Vagina (tissue), 2 donors: ENCODE results near the gene TEX19.

Experiments
- POLR2A ChIP-seq, 2 donors: fragments of 450-650 bp; IDR thresholded peaks; one replicate each; pipeline ENCODE4 v1.6.1; 2017; ENCODE audit warnings: antibody characterized with exemption in 2 of 2, mild to moderate bottlenecking in 2 of 2, moderate library complexity in 2 of 2
- POLR2AphosphoS5 ChIP-seq, 2 donors: sonication (generic); formaldehyde crosslinking; IDR thresholded peaks; one replicate each; pipeline ENCODE4 v1.9.0; 2017; ENCODE audit warnings: antibody characterized with exemption in 2 of 2, mild to moderate bottlenecking in 2 of 2, low read depth in 1 of 2; ENCODE audit not compliant: insufficient read depth in 1 of 2
- TF ChIP-seq, protein P1 (sequence below), 3 experiments: fragments of 450-650 bp in 2 of 3; fragments of 200-600 bp in 1 of 3; sonication (generic) in 1 of 3; IDR thresholded peaks; one replicate each; pipeline ENCODE4 v1.5.1; 2017 to 2019; ENCODE audit warnings: antibody characterized with exemption in 3 of 3, mild to moderate bottlenecking in 2 of 3, moderate library complexity in 2 of 3

DNA sequence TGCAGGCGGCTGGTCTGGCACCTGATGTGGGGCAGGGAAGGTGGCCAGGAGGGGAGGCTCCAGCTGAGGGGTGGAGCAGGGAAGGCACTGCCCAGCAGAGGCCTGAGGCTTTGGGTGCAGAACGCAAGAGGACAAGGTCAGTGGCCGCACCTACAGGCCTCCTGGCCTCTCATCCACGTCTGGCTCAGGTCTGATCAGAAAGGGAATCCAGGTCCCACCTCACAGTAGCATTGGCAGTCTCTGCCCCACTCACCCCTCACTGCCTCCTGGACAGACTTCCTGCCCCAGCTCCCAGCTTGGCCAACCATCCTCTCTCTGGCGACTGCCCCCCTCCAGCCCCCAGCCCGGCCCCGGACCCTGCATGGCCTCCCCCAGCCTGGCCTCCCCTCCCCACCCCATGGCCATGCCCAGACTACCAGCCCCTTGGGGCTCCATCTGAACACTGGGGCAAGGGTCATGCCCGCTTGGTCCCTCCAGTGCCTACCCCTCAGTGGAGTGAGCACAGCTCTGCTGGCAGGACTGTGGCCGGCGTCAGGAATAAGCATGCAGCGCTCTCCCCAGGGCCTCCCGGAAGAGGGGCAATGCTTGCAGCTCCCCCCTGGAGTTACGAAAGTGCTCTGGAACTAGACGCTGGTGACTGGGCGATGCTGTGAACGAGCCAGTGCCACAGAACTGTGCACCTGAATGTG lies 17.1 kb downstream of the TEX19 start:
- no peak for TF ChIP-seq POLR2AphosphoS5 (IDR thresholded peaks at IDR 0.05; ENCODE audit: insufficient read depth in 1 of 2, low read depth in 1 of 2)
- no peak for TF ChIP-seq POLR2A (IDR thresholded peaks at IDR 0.05)
- TF ChIP-seq, protein P1, sequence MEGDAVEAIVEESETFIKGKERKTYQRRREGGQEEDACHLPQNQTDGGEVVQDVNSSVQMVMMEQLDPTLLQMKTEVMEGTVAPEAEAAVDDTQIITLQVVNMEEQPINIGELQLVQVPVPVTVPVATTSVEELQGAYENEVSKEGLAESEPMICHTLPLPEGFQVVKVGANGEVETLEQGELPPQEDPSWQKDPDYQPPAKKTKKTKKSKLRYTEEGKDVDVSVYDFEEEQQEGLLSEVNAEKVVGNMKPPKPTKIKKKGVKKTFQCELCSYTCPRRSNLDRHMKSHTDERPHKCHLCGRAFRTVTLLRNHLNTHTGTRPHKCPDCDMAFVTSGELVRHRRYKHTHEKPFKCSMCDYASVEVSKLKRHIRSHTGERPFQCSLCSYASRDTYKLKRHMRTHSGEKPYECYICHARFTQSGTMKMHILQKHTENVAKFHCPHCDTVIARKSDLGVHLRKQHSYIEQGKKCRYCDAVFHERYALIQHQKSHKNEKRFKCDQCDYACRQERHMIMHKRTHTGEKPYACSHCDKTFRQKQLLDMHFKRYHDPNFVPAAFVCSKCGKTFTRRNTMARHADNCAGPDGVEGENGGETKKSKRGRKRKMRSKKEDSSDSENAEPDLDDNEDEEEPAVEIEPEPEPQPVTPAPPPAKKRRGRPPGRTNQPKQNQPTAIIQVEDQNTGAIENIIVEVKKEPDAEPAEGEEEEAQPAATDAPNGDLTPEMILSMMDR (IDR thresholded peaks at IDR 0.05) = no peak
